Cardiac muscle cell (in vitro differentiated cells and primary cell): Measurements from ENCODE around the gene DIO1. TPM values are rescaled to one million over a fixed set of nuclear protein-coding genes. Genes with fewer than 3 reads are reported as not detected.

Experiments used
- DNase-seq, 2 donors: peaks; one replicate each; pipeline versions ENCODE4 v3.0.0 to v3.0.0-alpha.2; 2010 to 2017; ENCODE audit warnings: low read depth in 1 of 2, low spot score in 1 of 2
- H3K27ac ChIP-seq: fragments of 200-600 bp; sonication (generic); 2 replicates; pipeline ENCODE4 v1.5.1; 2016
- H3K27me3 ChIP-seq: fragments of 200-600 bp; sonication (generic); 2 replicates; pipeline ENCODE4 v1.6.0; 2016; ENCODE audit warnings: control low read depth
- H3K36me3 ChIP-seq: fragments of 200-600 bp; sonication (generic); 2 replicates; pipeline ENCODE4 v1.5.1; 2016; ENCODE audit warnings: control low read depth
- H3K4me1 ChIP-seq: fragments of 200-600 bp; sonication (generic); 2 replicates; pipeline ENCODE4 v1.8.1; 2017; ENCODE audit warnings: low read depth, mild to moderate bottlenecking, mixed run types
- H3K4me3 ChIP-seq: fragments of 200-600 bp; sonication (generic); 2 replicates; pipeline ENCODE4 v1.5.1; 2016; ENCODE audit warnings: mild to moderate bottlenecking
- H3K9me3 ChIP-seq: fragments of 200-600 bp; sonication (generic); 2 replicates; pipeline ENCODE4 v1.5.1; 2017; ENCODE audit warnings: low read depth, mild to moderate bottlenecking, control low read depth
- CTCF ChIP-seq: IDR thresholded peaks from 2 replicates; pipeline ENCODE4 v1.5.1; 2012; ENCODE audit warnings: low read depth, mild to moderate bottlenecking, low read length
- polyA plus RNA-seq: library from polyadenylated mRNA; unstranded; fragments of >200 nt; fragmentation: Nextera tagmentation; extraction: Ambion mirVana; gene quantifications from 2 replicates; pipeline ENCODE4 v1.2.1, GENCODE V29; 2016
- total RNA-seq: library from RNA; depleted of rRNA; stranded (reverse); fragments of >200 nt; gene quantifications from 2 replicates; pipeline ENCODE4 v1.2.3, GENCODE V29; 2016

Gene DIO1
- total and polyA plus RNA-seq, 2 experiments from 2014 or later = not detected

DNA sequence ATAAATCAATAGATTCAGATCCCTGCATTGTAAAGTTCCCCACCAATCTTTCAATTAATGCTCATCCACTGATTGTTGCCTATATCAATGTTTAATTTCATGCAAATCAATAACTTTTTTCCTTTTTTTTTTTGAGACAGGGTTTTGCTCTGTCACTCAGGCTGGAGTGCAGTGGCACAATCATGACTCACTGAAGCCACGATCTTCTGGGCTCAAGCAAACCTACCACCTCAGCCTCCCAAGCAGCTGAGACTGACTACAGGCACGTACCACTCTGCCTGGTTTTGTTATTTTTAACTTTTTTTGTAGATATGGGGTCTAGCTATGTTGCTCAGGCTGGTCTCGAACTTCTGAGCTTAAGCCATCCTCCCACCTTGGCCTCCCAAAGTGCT is 25.7 kb downstream of the DIO1 start:
- no peak overlapping the region for H3K27ac ChIP-seq
- no peak for DNase-seq

DNA sequence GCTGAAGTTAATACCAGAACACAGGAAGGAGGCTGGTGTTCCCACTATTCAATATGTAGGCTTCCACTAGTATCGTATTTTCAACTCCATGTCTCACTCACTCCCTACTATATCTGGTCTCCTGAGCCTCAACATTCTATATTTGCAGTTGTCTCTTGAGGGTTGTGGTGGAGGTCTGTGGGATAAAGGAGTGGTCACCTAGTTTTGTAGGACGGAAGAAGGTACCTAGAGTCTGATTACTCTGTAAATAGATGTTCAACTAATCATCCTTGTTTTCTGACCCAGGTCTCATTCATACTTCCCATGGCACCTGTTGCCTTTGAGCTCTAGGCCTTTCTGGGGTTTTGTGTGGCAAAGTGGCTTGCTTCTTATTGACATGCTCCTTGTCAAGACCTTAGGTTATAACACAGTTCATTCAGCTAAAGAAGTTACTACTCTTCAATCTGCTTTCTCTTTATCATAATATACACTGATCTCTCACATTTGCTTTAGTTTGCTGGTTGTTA is 33.4 kb downstream of the DIO1 start:
- H3K4me1 ChIP-seq = no peaks in the 10 kb centered on the region

More for the DNA sequence above, 25.7 kb downstream of the DIO1 start:
- H3K4me3 ChIP-seq = no peak overlapping the region
- peaks cover 9% of the 10 kb centered on the region for H3K36me3 ChIP-seq
- no peaks in the 10 kb centered on the region for H3K9me3 ChIP-seq
- no peaks in the 10 kb centered on the region for H3K4me1 ChIP-seq
- TF ChIP-seq CTCF = no peak
- H3K27me3 ChIP-seq = no peaks in the 10 kb centered on the region

DNA sequence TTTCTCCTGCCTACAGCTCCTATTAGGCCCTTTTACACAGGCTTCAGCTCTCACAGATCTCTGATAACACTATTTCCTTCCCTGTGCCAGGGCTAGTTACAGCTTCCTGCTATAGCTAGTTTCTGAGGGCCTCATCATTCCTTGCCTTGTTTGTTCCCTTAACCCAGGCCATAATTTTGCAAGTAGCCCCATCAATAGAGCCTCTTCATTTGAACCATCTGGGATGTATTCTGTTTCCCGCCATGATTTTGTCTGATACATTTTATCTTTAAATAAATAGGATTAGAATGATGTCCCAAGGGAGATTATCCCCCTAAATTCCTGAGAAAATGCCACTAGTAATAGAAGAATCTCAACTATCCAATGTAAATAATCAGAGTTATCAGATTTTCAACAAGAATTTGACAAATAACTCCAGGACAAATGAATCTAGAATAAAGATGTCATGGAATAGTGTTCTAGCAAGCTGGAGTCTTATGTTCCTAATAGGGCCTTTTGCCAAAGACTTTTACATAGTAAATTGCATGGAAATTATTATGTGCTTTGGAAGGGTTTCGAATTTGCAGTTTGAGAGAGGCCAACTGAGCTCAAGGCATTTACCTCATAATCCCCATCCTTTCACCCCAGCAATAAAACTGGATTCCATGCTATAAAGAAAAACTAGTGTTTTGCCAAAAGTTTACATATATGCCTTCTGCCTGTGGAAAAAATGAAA is 35.4 kb downstream of the DIO1 start:
- no peaks in the 10 kb centered on the region for H3K9me3 ChIP-seq
- peak overlapping the region; percentile 55 for H3K27ac ChIP-seq
- no peak overlapping the region for H3K4me3 ChIP-seq
- H3K27me3 ChIP-seq = no peaks in the 10 kb centered on the region
- DNase-seq = no peak
- H3K4me1 ChIP-seq = no peaks in the 10 kb centered on the region
- TF ChIP-seq CTCF = no peak
- no peaks in the 10 kb centered on the region for H3K36me3 ChIP-seq

More for the DNA sequence above, 33.4 kb downstream of the DIO1 start:
- H3K27ac ChIP-seq = no peak overlapping the region
- no peak for TF ChIP-seq CTCF
- peaks cover 9% of the 10 kb centered on the region for H3K36me3 ChIP-seq
- H3K9me3 ChIP-seq = no peaks in the 10 kb centered on the region
- H3K4me3 ChIP-seq = no peak overlapping the region
- DNase-seq = no peak
- no peaks in the 10 kb centered on the region for H3K27me3 ChIP-seq

GRCh38 chr1:53930932-53931331 is 36.9 kb downstream of the DIO1 start:
- no peak for TF ChIP-seq CTCF
- no peak overlapping the region for H3K27ac ChIP-seq
- DNase-seq = no peak
- no peaks in the 10 kb centered on the region for H3K27me3 ChIP-seq
- H3K4me1 ChIP-seq = no peaks in the 10 kb centered on the region
- no peaks in the 10 kb centered on the region for H3K9me3 ChIP-seq
- H3K36me3 ChIP-seq = no peaks in the 10 kb centered on the region
- H3K4me3 ChIP-seq = no peak overlapping the region

- no peak overlapping the region for H3K4me3 ChIP-seq
- no peaks in the 10 kb centered on the region for H3K9me3 ChIP-seq
- no peaks in the 10 kb centered on the region for H3K36me3 ChIP-seq
- no peaks in the 10 kb centered on the region for H3K4me1 ChIP-seq
- no peaks in the 10 kb centered on the region for H3K27me3 ChIP-seq
- H3K27ac ChIP-seq = no peak overlapping the region
- DNase-seq = no peak
- TF ChIP-seq CTCF = no peak
Observed at GRCh38 chr1:53931523-53931922, 37.5 kb downstream of the DIO1 start.
